D721Med (cell line): ENCODE measurements around the gene OMA1.

Experiments used
- DNase-seq: peaks from one replicate; pipeline ENCODE4 v3.0.0; 2011; ENCODE audit warnings: low spot score; ENCODE audit not compliant: insufficient read length
- FAIRE-seq: peaks from 2 replicates; lab custom pipeline; 2011; peaks lifted over from hg19 to GRCh38; lab: Jason Lieb, UNC
- TF ChIP-seq, protein P1 (sequence below): IDR thresholded peaks from 2 replicates; pipeline ENCODE4 v1.5.1; 2012; ENCODE audit warnings: mild to moderate bottlenecking, control low read depth; ENCODE audit not compliant: insufficient read depth; ENCODE audit errors: missing control alignments

Gene OMA1

DNA sequence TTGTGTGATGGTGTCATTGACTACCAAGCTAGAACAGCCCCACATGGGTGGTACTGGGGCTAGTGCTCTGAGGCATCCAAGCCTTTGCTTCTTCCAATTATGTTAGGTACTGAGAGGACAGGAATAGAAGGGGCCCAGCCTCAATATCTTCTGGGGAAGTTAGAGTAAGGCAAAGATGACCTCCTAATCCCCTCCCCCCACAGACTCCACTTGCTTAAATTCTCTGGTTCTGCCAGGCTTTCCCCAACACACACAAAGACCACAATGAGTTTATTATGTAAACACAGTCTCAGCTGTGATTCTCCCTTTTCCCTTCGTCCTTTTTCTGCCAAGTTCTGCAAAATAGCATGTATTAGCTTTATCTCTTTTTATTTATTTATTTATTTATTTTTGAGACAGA lies 33.7 kb upstream of the OMA1 start:
- FAIRE-seq (no peak), DNase-seq (no peak)
- TF ChIP-seq, protein P1, sequence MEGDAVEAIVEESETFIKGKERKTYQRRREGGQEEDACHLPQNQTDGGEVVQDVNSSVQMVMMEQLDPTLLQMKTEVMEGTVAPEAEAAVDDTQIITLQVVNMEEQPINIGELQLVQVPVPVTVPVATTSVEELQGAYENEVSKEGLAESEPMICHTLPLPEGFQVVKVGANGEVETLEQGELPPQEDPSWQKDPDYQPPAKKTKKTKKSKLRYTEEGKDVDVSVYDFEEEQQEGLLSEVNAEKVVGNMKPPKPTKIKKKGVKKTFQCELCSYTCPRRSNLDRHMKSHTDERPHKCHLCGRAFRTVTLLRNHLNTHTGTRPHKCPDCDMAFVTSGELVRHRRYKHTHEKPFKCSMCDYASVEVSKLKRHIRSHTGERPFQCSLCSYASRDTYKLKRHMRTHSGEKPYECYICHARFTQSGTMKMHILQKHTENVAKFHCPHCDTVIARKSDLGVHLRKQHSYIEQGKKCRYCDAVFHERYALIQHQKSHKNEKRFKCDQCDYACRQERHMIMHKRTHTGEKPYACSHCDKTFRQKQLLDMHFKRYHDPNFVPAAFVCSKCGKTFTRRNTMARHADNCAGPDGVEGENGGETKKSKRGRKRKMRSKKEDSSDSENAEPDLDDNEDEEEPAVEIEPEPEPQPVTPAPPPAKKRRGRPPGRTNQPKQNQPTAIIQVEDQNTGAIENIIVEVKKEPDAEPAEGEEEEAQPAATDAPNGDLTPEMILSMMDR: no peak

DNA sequence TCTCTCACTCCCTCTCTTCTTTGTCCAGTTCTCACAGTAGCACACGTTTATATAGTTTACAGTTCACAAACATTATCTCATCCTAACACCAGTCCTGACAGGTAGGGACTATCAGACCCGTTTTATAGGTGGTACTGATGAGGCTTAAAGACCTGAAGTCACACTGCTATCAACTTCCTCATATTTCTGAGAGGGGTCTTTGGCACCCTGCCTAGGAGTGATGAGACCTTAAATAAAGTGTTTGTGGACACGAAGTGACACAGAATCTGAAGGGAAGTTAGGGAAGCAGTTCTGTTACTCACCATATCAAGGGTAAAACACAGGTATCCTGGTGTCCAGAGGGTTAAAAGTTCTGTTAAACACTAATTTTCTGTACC lies 31.1 kb upstream of the OMA1 start:
- FAIRE-seq (no peak), DNase-seq (no peak)
- TF ChIP-seq, protein P1: no peak

DNA sequence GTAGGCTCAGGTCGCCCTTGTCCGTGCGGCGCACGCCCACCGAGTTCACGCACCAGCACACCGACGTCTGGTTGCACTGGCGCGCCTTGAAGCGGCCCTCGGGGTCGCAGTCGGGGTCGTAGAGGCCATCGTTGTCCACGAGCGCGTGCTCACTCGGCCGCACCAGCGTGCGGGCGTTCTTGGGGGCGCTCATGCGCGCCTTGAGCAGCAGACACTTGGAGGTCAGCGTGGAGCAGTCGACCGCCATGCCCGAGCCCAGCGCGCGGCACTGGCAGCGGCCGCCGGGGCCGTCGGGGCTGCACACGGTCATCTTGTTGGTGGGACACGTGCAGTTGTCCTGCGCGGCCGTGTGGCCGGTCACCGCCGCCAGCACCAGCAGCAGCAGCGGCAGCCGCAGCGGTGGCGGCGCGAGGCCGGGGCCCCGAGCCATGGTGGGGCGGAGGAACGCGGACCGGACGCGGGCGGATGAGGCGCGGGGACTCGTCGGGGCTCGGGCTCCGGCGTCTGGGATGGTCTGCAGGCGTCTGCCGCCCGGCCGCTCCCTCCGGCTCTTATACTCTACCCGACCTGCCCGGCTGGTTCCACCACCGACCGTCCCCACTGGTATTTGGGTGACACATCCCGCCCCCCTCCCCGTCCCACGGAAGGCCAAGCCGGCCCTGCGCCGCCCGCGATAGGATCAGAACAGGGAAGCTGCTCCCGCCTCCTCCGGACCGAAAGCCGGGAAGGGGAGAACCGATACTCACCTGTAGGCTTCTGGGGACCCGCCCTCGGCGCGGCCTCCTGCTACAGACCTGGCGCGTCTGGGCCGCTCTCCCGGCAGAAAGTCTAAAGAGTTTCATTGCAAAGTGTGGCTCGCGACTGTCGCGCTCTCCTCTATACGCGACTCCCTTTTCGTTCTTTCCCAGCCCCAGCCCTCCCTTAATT lies 30.5 kb upstream of the OMA1 start, which contains the start of gene TACSTD2:
TACSTD2 (minus strand) TSS at position 526 of the 927 bp plus-strand sequence; CDS start at position 430, 96 bp downstream.
- no peak for FAIRE-seq
- TF ChIP-seq, protein P1: no peak
- DNase-seq: no peak

DNA sequence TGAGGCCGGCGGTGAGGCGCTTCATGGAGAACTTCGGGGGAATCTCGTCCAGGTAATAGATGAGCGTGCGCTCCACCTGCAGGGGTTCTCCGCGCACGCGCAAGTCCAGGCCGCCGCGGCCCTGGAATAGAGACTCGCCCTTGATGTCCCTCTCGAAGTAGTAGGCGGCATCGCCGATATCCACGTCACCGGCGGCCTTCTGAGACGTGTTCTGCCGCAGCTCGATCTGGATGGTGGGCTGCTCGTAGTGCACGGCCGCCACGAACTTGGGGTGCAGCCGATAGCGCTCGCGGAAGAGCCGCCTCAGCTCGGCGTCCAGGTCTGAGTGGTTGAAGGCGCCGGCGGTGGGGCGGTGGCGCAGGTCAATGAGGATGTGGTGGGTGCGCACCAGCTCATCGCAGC lies 29.8 kb upstream of the OMA1 start:
- TF ChIP-seq, protein P1: no peak
- DNase-seq (no peak), FAIRE-seq (no peak)

DNA sequence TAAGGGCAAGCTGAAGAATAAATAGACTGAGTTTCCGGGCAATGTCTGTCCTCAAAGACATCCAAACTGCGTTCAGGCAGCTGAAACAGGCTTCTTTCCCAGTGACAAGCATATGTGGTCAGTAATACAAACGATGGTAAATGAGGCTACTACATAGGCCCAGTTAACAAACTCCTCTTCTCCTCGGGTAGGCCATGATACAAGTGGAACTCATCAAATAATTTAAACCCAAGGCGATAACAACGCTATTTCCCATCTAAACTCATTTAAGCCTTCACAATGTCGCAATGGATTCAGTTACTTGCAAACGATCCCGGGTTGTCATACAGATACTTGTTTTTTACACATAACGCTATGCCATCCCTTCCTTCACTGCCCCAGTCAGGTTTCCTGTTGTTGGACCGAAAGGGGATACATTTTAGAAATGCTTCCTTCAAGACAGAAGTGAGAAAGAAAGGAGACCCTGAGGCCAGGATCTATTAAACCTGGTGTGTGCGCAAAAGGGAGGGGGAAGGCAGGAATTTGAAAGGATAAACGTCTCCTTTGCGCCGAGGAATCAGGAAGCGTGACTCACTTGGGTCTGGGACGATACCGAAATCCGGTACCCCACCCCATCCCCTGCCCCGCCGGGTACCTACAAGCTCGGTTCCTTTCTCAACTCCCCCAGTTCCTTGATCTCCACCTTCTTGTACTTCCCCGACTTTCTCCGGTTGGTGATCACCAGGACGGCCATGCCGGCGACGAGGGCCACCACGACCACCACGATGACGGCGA lies 29.2 kb upstream of the OMA1 start:
- no peak for FAIRE-seq

DNA sequence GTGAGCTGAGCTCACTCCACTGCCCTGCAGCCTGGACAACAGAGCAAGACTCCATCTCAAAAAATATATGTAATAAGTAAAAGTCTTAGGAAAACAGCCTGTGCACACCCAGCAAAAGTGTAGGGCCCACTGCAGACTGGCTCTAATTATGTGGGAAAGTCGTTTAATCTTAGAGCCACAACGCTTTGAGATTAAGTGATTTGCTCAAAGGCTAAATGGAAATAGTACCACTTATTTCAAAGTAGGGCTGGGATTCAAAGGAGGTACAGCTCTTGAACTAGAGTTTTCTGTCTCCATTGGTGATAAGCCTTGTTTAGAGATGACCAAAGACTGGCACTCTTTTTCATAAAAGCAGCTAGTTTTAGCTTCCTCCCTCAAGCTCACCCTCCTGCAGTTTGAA lies 28.3 kb upstream of the OMA1 start:
- FAIRE-seq (no peak), DNase-seq (no peak)
- TF ChIP-seq, protein P1: no peak

More for the DNA sequence above, 29.2 kb upstream of the OMA1 start:
- TF ChIP-seq, protein P1: no peak
- no peak for DNase-seq
